NCI-H82 treated with DMSO at 0.1 percent for 48 hours (cell line): Measurements from ENCODE around the gene YIPF6.
"Not testable (repeated sequence)": the region's sequence is repeated elsewhere in the genome, so short reads cannot be mapped to it uniquely, and the experiment has no call there.

Experiments used
- DNase-seq: peaks from one replicate; lab custom pipeline; 2025; ENCODE audit not compliant: unreplicated experiment; lab: John Stamatoyannopoulos, UW

Gene YIPF6

DNA sequence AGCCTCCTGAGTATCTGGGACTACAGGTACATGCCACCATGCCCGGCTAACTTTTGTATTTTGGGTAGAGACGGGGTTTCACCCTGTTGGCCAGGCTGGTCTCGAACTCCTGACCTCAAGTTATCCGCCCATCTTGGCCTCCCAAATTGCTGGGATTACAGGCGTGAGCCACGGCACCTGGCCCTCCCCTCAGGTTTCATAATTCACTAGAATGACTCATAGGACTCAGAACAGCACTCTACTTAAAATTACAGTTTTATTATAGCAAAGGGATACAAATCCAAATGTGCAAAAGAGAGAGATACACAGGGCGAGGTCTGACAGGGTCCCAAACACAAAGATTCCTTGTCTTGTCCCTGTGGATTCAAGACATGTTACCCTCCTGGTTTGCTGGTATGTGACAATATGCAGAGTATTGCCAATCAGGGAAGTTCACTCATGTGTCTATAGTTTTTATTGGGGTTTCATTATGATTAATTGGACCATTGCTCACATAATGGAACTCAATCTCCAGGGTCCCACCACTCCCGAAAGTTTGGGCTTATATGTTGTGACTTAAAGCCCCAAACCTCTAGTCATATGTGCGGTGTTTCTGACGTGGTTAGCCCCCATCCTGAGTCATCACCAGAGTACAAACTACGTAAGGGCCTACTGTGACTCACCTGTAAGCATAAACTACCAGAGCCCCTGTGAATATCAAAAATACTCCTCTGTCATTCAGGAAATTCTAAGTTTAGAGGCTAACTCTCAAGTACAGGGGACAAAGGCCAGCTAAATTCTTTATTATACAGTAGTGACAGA, 5.2 kb downstream of the YIPF6 start:
- no peak for DNase-seq

GRCh38 chrX:68506649-68507048, 7.8 kb downstream of the YIPF6 start:
- no peak for DNase-seq

- DNase-seq: no peak
Observed at GRCh38 chrX:68508799-68509198, 9.9 kb downstream of the YIPF6 start.

DNA sequence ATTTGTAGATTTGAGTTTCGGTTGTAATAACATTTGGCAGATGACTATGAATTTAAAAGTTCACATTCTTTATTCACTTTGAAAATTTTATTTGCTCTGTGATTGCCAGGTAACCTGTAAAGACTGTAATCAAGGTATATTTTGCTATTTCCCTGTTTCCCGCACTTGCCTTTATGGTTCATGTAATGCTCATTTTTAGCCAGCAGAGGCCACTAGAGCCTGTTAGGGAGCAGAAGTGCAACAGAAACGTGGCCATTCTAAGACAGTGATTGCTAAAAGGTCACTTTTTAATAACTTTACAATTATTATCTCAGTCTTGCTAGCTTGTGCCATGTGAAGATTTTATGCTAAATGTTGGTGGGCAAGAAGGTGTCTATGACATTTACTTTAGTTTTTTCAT, 12.4 kb downstream of the YIPF6 start:
- DNase-seq: no peak

- DNase-seq: not testable (repeated sequence)
Observed at GRCh38 chrX:68524680-68525079, 25.8 kb downstream of the YIPF6 start.

- DNase-seq: no peak
Observed at GRCh38 chrX:68532831-68533533, 34.1 kb downstream of the YIPF6 start.

DNA sequence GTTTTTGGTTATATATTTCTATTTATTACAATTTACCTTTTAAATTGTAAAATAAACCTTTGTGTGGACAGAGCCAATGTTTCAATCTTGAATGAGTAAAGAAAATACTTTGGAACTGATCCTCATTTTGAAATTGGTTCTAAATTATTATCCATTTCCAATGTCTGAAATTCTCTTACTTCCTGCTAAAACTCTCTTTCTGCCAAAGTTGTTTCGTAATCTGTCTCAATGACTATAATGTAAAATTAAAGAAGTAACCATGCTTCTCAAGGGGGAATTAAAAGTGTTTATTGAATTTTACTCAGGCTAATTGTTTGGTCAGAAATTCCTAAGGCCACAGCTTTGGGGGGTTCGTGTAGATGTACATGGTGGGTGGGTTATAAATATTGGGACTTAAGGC, 34.8 kb downstream of the YIPF6 start:
- no peak for DNase-seq

- DNase-seq: no peak
Observed at GRCh38 chrX:68534691-68535090, 35.8 kb downstream of the YIPF6 start.

GRCh38 chrX:68536429-68536828, 37.6 kb downstream of the YIPF6 start:
- DNase-seq: no peak

- no peak for DNase-seq
Observed at GRCh38 chrX:68536884-68537283, 38.0 kb downstream of the YIPF6 start.

DNA sequence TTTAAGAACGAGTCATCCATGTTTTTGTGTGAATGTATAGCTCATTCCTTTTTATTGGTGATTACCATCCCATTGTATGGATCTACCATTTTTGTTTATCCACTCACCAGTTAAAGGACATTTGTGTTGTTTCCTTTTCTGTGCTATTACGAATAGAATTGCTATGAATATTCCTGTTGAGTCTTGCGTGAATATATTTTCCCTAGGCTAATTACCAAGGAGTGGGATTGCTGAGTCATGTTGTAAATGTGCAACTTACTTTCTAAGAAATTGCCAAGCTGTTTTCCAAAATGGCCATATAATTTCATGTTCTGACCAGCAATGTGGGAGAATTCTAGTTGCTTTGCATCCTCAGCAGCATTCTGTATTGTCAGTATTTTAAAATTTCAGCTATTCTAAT, 51.3 kb downstream of the YIPF6 start:
- no peak for DNase-seq

- DNase-seq: no peak
Observed at GRCh38 chrX:68556036-68556435, 57.2 kb downstream of the YIPF6 start.

GRCh38 chrX:68557126-68557525, 58.3 kb downstream of the YIPF6 start:
- DNase-seq: not testable (repeated sequence)

DNA sequence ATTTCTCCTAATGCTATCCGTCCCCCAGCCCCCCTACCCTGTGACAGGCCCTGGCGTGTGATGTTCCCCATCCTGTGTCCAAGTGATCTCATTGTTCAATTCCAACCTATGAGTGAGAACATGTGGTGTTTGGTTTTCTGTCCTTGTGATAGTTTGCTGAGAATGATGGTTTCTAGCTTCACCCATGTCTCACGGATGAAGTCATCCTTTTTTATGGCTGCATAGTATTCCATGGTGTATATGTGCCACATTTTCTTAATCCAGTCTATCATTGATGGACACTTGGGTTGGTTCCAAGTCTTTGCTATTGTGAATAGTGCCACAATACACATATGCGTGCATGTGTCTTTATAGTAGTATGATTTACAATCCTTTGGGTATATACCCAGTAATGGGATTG, 61.1 kb downstream of the YIPF6 start:
- not testable (repeated sequence) for DNase-seq

DNA sequence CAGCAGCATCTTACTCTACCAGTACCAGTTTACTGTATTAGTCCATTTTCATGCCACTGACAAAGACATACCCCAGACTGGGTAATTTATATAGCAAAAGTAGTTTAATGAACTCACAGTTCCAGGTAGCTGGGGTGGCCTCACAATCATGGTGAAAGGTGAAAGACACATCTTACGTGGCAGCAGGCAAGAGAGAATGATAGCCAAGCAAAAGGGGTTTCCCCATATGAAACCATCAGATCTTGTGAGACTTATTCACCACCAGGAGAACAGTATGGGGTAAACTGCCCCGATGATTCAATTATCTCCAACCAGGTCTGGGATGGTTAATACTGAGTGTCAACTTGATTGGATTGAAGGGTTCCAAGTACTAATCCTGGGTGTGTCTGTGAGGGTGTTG, 69.3 kb downstream of the YIPF6 start:
- DNase-seq: peak; percentile 5

GRCh38 chrX:68570598-68570997, 71.7 kb downstream of the YIPF6 start:
- no peak for DNase-seq

DNA sequence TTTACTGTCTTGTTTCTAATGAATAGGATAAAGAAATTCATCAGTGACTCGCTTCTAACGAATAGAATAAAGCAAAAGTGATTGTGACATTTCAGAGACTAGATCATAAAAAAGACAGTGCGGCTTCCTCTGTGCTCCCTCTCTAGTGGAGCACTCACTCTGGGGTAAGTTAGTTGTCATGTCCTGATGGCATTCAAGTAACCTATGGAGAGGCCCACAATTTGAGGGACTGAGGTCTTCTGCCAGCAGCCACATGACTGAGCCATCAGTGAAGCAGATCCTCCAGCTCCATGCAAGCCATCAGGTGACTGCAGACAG, 72.4 kb downstream of the YIPF6 start:
- no peak for DNase-seq

- no peak for DNase-seq
Observed at GRCh38 chrX:68571610-68572311, 72.9 kb downstream of the YIPF6 start.

DNA sequence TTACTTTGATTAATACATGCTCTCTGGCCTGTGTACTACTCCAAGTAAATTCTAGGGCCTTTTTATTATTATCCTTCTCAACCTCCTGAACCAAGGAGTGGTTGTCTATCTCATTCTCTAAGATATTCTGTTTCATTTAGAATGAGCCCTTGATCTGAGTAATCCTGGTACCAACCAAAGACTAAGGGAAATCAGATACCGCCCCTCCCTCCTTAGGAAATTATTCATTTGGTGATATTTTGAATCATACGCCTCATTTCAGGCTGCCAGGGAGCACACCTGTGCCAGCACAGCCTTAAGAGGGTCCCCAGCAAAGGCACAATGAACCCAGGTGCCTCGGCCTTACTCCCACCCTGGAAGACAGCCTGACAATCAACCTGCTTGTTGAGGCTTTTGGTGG, 75.4 kb downstream of the YIPF6 start:
- no peak for DNase-seq

GRCh38 chrX:68579810-68580209, 81.0 kb downstream of the YIPF6 start:
- DNase-seq: no peak

DNA sequence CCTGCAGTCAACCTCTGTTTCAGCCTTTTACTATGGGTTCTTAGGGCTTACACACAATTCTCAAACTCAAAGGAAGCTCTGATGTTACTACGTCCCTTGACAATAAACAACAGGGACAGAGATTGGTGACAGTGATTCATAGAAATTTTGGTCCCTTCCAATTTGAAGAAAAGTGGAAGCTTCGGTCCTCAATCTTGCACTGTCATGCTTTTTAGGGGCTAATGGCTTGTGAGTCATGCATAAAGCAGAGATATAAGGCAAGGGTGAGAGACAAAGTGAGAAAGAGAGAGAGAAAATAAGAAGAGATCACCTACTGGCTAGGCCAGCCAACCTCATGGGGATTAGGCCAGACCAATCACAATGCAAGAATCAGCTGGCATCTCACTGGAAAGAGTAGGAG, 85.4 kb downstream of the YIPF6 start:
- DNase-seq: no peak
